Neuronal stem cell (in vitro differentiated cells): ENCODE results near the gene MYO5C.

Experiments
- DNase-seq: peaks from one replicate; pipeline ENCODE4 v3.0.0-alpha.2; 2013; ENCODE audit warnings: low spot score
- H2AFZ ChIP-seq: one replicate; pipeline ENCODE4 v1.6.1; 2013; ENCODE audit warnings: mild to moderate bottlenecking, low read length, inconsistent platforms
- H2AK5ac ChIP-seq: 2 replicates; pipeline ENCODE4 v1.6.1; 2013; ENCODE audit warnings: low read depth, mild to moderate bottlenecking, inconsistent platforms, low read length, moderate library complexity, mixed read lengths
- H2BK120ac ChIP-seq: 2 replicates; pipeline ENCODE4 v1.6.1; 2013; ENCODE audit warnings: low read depth, mild to moderate bottlenecking, inconsistent platforms, low read length, moderate library complexity, mixed read lengths
- H2BK12ac ChIP-seq: one replicate; pipeline ENCODE4 v1.6.1; 2013; ENCODE audit warnings: low read length, inconsistent platforms
- H2BK15ac ChIP-seq: 2 replicates; pipeline ENCODE4 v1.6.1; 2013; ENCODE audit warnings: mild to moderate bottlenecking, low read length, inconsistent platforms, mixed read lengths
- H2BK5ac ChIP-seq: one replicate; pipeline ENCODE4 v1.6.1; 2013; ENCODE audit warnings: inconsistent platforms, mild to moderate bottlenecking, low read length, moderate library complexity
- H3K14ac ChIP-seq: one replicate; pipeline ENCODE4 v1.6.1; 2013; ENCODE audit warnings: low read length, inconsistent platforms
- H3K18ac ChIP-seq: 2 replicates; pipeline ENCODE4 v1.6.1; 2013; ENCODE audit warnings: low read length, inconsistent platforms
- H3K23ac ChIP-seq: 2 replicates; pipeline ENCODE4 v1.6.1; 2013; ENCODE audit warnings: low read depth, mild to moderate bottlenecking, mixed read lengths, low read length, inconsistent platforms; ENCODE audit not compliant: poor library complexity
- H3K27ac ChIP-seq: replicated peaks from 3 replicates; pipeline ENCODE4 v1.5.1; 2013; ENCODE audit warnings: low read length, inconsistent platforms
- H3K27me3 ChIP-seq, 3 experiments: 2 replicates each; pipeline ENCODE4 v1.6.1; 2013; ENCODE audit warnings: low read length in 3 of 3, mild to moderate bottlenecking in 2 of 3, inconsistent platforms in 1 of 3, low read depth in 1 of 3, mixed read lengths in 1 of 3, moderate library complexity in 1 of 3; ENCODE audit not compliant: control insufficient read depth in 3 of 3, insufficient read depth in 3 of 3
- H3K36me3 ChIP-seq, 2 donors: replicated peaks in 1 of 2; 2 replicates each; pipeline ENCODE4 v1.6.1; 2013; ENCODE audit warnings: low read length in 2 of 2; ENCODE audit not compliant: control insufficient read depth in 2 of 2, insufficient read depth in 2 of 2
- H3K4ac ChIP-seq: 2 replicates; pipeline ENCODE4 v1.6.1; 2013; ENCODE audit warnings: inconsistent platforms, mild to moderate bottlenecking, low read length, moderate library complexity
- H3K4me1 ChIP-seq, 2 donors: 1 replicate in 1 of 2; 2 replicates in 1 of 2; pipeline ENCODE4 v1.6.1; 2013; ENCODE audit warnings: low read length in 2 of 2, low read depth in 1 of 2; ENCODE audit not compliant: control insufficient read depth in 2 of 2, insufficient read depth in 1 of 2
- H3K4me2 ChIP-seq: one replicate; pipeline ENCODE4 v1.6.1; 2013; ENCODE audit warnings: mild to moderate bottlenecking, low read length, inconsistent platforms; ENCODE audit not compliant: insufficient read depth, poor library complexity, severe bottlenecking
- H3K4me3 ChIP-seq, 2 donors: 2 replicates each; pipeline ENCODE4 v1.5.1; 2013; ENCODE audit warnings: low read length in 2 of 2, mild to moderate bottlenecking in 2 of 2, inconsistent platforms in 1 of 2, moderate library complexity in 1 of 2
- H3K79me1 ChIP-seq: one replicate; pipeline ENCODE4 v1.6.1; 2013; ENCODE audit warnings: low read depth, mild to moderate bottlenecking, inconsistent platforms, low read length, moderate library complexity
- H3K9ac ChIP-seq: one replicate; pipeline ENCODE4 v1.6.1; 2013; ENCODE audit warnings: mild to moderate bottlenecking, low read depth, low read length, inconsistent platforms; ENCODE audit not compliant: poor library complexity
- H3K9me3 ChIP-seq, 2 donors: replicated peaks in 1 of 2; 2 replicates each; pipeline versions ENCODE3 to v1.6.1; 2013; ENCODE audit warnings: low read length in 2 of 2, mild to moderate bottlenecking in 2 of 2, inconsistent platforms in 1 of 2, low read depth in 1 of 2, mixed read lengths in 1 of 2, moderate library complexity in 1 of 2; ENCODE audit not compliant: control insufficient read depth in 2 of 2, insufficient read depth in 1 of 2
- H4K8ac ChIP-seq: one replicate; pipeline ENCODE4 v1.6.1; 2013; ENCODE audit warnings: low read depth, mild to moderate bottlenecking, inconsistent platforms, low read length, moderate library complexity
- H4K91ac ChIP-seq: one replicate; pipeline ENCODE4 v1.6.1; 2013; ENCODE audit warnings: low read length, low read depth, mild to moderate bottlenecking, inconsistent platforms; ENCODE audit not compliant: poor library complexity
- WGBS, 2 donors: extraction: QIAGEN DNeasy Blood & Tissue Kit; methylation state at CpG; one replicate each; pipeline ENCODE4 v1.1.7; 2013; ENCODE audit warnings: missing lambda C conversion rate in 2 of 2, mixed read lengths in 1 of 2; ENCODE audit not compliant: insufficient read length in 2 of 2, insufficient replicate concordance in 1 of 2; ENCODE audit errors: extremely low coverage in 2 of 2; 5-methylcytosine and 5-hydroxymethylcytosine counted together

Gene MYO5C

DNA sequence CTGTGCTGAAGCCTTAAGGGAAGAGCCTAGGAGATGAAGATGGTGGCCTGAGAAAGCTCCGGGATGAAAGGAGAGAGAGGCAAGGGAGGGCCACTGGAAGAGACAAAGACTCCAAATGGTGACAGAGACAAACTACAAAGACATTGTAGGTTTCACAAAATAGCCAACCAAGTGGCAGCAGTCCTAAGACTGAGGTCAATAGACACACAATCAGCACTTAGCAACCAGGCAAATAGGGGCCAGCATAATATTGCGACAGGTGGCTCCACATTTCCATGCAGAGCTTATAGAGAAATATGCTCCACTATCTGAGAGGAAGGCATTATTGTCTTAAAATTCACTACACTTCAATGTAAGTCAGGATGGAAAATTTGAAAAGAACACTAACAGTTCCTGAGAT, 22.1 kb upstream of the MYO5C start:
- Histone ChIP-seq H2BK15ac (no peak overlapping the region), H3K4me2 (no peak overlapping the region), H2BK120ac (no peak overlapping the region), H2BK12ac (no peak overlapping the region), H3K27ac (no peak overlapping the region), H3K36me3 (peaks cover 10 to 77% of the 10 kb centered on the region in 2 donors), H3K4me3 (no peak overlapping the region), H4K91ac (no peak overlapping the region), H4K8ac (no peak overlapping the region), H2BK5ac (no peak overlapping the region), H3K79me1 (no peaks in the 10 kb centered on the region), H3K18ac (no peak overlapping the region), H3K9ac (no peak overlapping the region), H3K23ac (no peak overlapping the region), H3K9me3 (peaks cover 0 to 4% of the 10 kb centered on the region in 2 donors), H3K4me1 (no peaks in the 10 kb centered on the region), H2AFZ (no peak overlapping the region), H3K14ac (no peak overlapping the region), H3K27me3 (no peaks in the 10 kb centered on the region), H2AK5ac (no peak overlapping the region), H3K4ac (no peak overlapping the region)
- no peak for DNase-seq
- no CpG with 5 or more reads among the region's 2 CpGs for WGBS, 2 donors

DNA sequence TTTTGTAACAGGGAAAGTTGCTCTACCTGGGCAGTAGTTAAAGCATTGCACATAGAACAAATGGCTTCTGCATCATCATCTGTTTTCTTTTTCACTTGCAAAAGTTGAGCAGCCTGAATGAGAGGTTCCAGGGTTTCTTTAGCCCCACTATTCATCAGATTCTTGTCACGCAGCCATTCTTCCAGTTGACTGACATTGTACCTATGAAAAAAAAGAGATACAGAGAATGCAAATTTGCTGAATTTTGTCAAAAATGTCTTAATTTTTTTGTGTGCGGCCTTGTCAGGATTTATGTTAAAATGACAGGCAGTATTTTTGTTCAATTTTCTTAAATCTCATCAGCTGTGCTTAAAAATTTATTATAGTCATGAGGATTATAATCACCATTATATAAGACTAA, 21.4 kb upstream of the MYO5C start:
- DNase-seq: no peak
- H3K4me1 ChIP-seq: no peaks in the 10 kb centered on the region
- H4K8ac ChIP-seq: no peak overlapping the region
- no peak overlapping the region for H3K27ac ChIP-seq
- no peak overlapping the region for H2BK5ac ChIP-seq
- H2BK12ac ChIP-seq: no peak overlapping the region
- H3K18ac ChIP-seq: no peak overlapping the region
- no peak overlapping the region for H3K4me3 ChIP-seq
- no peaks in the 10 kb centered on the region for H3K79me1 ChIP-seq
- peaks cover 0 to 4% of the 10 kb centered on the region in 2 donors for H3K9me3 ChIP-seq
- H3K36me3 ChIP-seq: peaks cover 8 to 76% of the 10 kb centered on the region in 2 donors
- no peak overlapping the region for H2BK15ac ChIP-seq
- no peak overlapping the region for H3K4ac ChIP-seq
- H3K9ac ChIP-seq: no peak overlapping the region
- no peak overlapping the region for H3K23ac ChIP-seq
- H3K4me2 ChIP-seq: no peak overlapping the region
- H4K91ac ChIP-seq: no peak overlapping the region
- no peaks in the 10 kb centered on the region for H3K27me3 ChIP-seq
- H2AK5ac ChIP-seq: no peak overlapping the region
- no peak overlapping the region for H3K14ac ChIP-seq
- no CpG with 5 or more reads among the region's 2 CpGs for WGBS, 2 donors
- no peak overlapping the region for H2AFZ ChIP-seq
- H2BK120ac ChIP-seq: no peak overlapping the region

DNA sequence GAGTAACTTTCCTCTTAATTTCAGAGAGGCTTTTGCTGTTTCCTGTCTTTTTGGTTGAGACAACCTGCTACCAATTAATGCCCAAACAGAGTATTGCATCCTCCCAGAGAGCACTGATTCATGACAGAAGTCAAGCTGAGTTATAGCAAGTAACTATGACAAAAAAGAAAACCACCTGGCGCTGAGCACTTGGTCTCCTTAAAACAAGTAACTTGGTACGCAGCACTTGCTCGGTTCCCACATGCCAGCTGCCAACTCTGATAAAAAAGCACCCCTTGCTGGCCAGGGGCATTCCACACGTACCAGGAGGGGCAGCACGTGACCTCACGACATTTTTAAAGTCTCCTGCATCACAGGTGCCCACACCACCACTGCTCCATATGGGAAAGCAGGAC, 13.5 kb upstream of the MYO5C start:
- H3K27me3 ChIP-seq: no peaks in the 10 kb centered on the region
- no peak overlapping the region for H2BK120ac ChIP-seq
- H3K23ac ChIP-seq: no peak overlapping the region
- no peak overlapping the region for H3K18ac ChIP-seq
- H2AK5ac ChIP-seq: no peak overlapping the region
- H3K9me3 ChIP-seq: no peaks in the 10 kb centered on the region
- no CpG with 5 or more reads among the region's 6 CpGs for WGBS, 2 donors
- no peak overlapping the region for H3K4me2 ChIP-seq
- no peak overlapping the region for H3K27ac ChIP-seq
- H3K36me3 ChIP-seq: peaks cover 1 to 24% of the 10 kb centered on the region in 2 donors
- DNase-seq: no peak
- H3K4me3 ChIP-seq: no peak overlapping the region
- H2BK15ac ChIP-seq: no peak overlapping the region
- no peak overlapping the region for H2BK12ac ChIP-seq
- no peak overlapping the region for H3K14ac ChIP-seq
- H4K91ac ChIP-seq: no peak overlapping the region
- H3K79me1 ChIP-seq: no peaks in the 10 kb centered on the region
- H3K9ac ChIP-seq: no peak overlapping the region
- H2AFZ ChIP-seq: no peak overlapping the region
- peaks cover 0 to 4% of the 10 kb centered on the region in 2 donors for H3K4me1 ChIP-seq
- H2BK5ac ChIP-seq: no peak overlapping the region
- no peak overlapping the region for H4K8ac ChIP-seq
- H3K4ac ChIP-seq: no peak overlapping the region

DNA sequence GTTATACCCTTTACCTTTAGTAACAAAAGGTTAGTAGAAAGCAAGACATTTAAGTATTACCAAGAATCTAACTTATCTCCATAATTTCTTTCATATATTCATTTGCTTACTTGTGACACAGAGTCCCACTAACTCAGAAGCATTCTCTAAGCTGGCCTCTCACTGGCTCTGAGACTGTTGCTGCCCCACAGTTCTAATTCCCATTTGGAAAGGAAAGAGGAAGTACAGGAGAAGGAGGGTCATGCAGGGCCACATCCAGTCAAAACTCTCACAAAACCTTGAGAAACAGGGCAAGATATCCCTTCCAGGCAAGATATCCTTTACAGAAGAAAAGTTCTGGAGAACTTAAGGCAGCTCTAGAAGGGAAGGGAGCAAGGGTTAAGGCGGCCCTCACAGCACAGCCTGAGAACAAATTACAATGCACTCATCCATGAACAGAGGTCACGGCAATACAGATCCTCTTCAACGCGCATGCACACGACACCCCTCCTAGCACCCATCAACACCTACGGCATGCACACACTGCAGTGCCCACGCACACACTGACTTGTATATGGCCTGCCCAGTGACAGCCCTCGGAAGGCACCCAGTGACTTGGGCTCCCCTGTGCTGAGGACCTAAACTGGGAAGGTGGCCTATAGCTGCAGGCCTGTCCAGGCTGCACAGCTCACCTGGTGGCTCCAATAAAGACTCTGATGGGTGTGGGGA, 13.0 kb upstream of the MYO5C start:
- no peak overlapping the region for H3K4ac ChIP-seq
- no peak overlapping the region for H2BK5ac ChIP-seq
- H4K8ac ChIP-seq: no peak overlapping the region
- H3K9me3 ChIP-seq: no peaks in the 10 kb centered on the region
- no peak overlapping the region for H3K23ac ChIP-seq
- H2BK120ac ChIP-seq: no peak overlapping the region
- H3K4me3 ChIP-seq: peak overlapping the region in 1 of 2 donors; percentile 37
- H3K4me1 ChIP-seq: peaks cover 0 to 4% of the 10 kb centered on the region in 2 donors
- no peak overlapping the region for H2BK15ac ChIP-seq
- H2AFZ ChIP-seq: no peak overlapping the region
- H3K79me1 ChIP-seq: no peaks in the 10 kb centered on the region
- no peaks in the 10 kb centered on the region for H3K27me3 ChIP-seq
- DNase-seq: no peak
- no CpG with 5 or more reads among the region's 8 CpGs for WGBS, 2 donors
- H3K14ac ChIP-seq: no peak overlapping the region
- no peak overlapping the region for H3K27ac ChIP-seq
- no peak overlapping the region for H2AK5ac ChIP-seq
- H3K9ac ChIP-seq: peak overlapping the region; percentile 63
- no peak overlapping the region for H3K4me2 ChIP-seq
- peak overlapping the region; percentile 81 for H3K18ac ChIP-seq
- no peak overlapping the region for H4K91ac ChIP-seq
- H2BK12ac ChIP-seq: no peak overlapping the region
- peaks cover 1 to 18% of the 10 kb centered on the region in 2 donors for H3K36me3 ChIP-seq
